Nephron progenitor cell (in vitro differentiated cells): ENCODE measurements around the gene VTI1A.

Experiments
- DNase-seq: peaks from one replicate; pipeline ENCODE4 v3.0.0; 2021
- H3K27ac Mint-ChIP-seq: 2 replicates; pipeline ENCODE4 v1.8.0; 2021; ENCODE audit warnings: mild to moderate bottlenecking, moderate library complexity, mixed read lengths
- H3K27me3 Mint-ChIP-seq: 2 replicates; pipeline ENCODE4 v1.8.0; 2021; ENCODE audit warnings: mild to moderate bottlenecking, low read depth, mixed read lengths; ENCODE audit not compliant: poor library complexity
- H3K36me3 Mint-ChIP-seq: 2 replicates; pipeline ENCODE4 v1.8.0; 2021; ENCODE audit warnings: low read depth, mixed read lengths
- H3K4me1 Mint-ChIP-seq: 2 replicates; pipeline ENCODE4 v1.8.0; 2021; ENCODE audit warnings: mixed read lengths
- H3K4me3 Mint-ChIP-seq: 2 replicates; pipeline ENCODE4 v1.8.0; 2021; ENCODE audit warnings: mild to moderate bottlenecking, moderate library complexity, mixed read lengths
- H3K9me3 Mint-ChIP-seq: 2 replicates; pipeline ENCODE4 v1.8.0; 2021; ENCODE audit warnings: mild to moderate bottlenecking, moderate library complexity, mixed read lengths
- TF ChIP-seq, protein P1 (sequence below): fragments of 200-600 bp; sonication (generic); IDR thresholded peaks from 2 replicates; pipeline ENCODE4 v1.5.0; 2021; ENCODE audit warnings: antibody characterized with exemption

Gene VTI1A

GRCh38 chr10:112716076-112716475, 269.1 kb downstream of the VTI1A start:
- peaks cover 4% of the 10 kb centered on the region for H3K27me3 Mint-ChIP-seq
- no peaks in the 10 kb centered on the region for H3K9me3 Mint-ChIP-seq
- no peak for DNase-seq
- H3K4me3 Mint-ChIP-seq = no peak overlapping the region
- no peaks in the 10 kb centered on the region for H3K4me1 Mint-ChIP-seq
- H3K36me3 Mint-ChIP-seq = peaks cover 7% of the 10 kb centered on the region
- TF ChIP-seq, protein P1, sequence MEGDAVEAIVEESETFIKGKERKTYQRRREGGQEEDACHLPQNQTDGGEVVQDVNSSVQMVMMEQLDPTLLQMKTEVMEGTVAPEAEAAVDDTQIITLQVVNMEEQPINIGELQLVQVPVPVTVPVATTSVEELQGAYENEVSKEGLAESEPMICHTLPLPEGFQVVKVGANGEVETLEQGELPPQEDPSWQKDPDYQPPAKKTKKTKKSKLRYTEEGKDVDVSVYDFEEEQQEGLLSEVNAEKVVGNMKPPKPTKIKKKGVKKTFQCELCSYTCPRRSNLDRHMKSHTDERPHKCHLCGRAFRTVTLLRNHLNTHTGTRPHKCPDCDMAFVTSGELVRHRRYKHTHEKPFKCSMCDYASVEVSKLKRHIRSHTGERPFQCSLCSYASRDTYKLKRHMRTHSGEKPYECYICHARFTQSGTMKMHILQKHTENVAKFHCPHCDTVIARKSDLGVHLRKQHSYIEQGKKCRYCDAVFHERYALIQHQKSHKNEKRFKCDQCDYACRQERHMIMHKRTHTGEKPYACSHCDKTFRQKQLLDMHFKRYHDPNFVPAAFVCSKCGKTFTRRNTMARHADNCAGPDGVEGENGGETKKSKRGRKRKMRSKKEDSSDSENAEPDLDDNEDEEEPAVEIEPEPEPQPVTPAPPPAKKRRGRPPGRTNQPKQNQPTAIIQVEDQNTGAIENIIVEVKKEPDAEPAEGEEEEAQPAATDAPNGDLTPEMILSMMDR = no peak
- no peak overlapping the region for H3K27ac Mint-ChIP-seq

- H3K36me3 Mint-ChIP-seq = peaks cover 7% of the 10 kb centered on the region
- no peaks in the 10 kb centered on the region for H3K9me3 Mint-ChIP-seq
- TF ChIP-seq, protein P1 = no peak
- H3K4me1 Mint-ChIP-seq = no peaks in the 10 kb centered on the region
- H3K4me3 Mint-ChIP-seq = no peak overlapping the region
- peaks cover 4% of the 10 kb centered on the region for H3K27me3 Mint-ChIP-seq
- H3K27ac Mint-ChIP-seq = peak overlapping the region; percentile 66
- no peak for DNase-seq
These were observed 270.0 kb downstream of the VTI1A start for GRCh38 chr10:112716924-112717413.

DNA sequence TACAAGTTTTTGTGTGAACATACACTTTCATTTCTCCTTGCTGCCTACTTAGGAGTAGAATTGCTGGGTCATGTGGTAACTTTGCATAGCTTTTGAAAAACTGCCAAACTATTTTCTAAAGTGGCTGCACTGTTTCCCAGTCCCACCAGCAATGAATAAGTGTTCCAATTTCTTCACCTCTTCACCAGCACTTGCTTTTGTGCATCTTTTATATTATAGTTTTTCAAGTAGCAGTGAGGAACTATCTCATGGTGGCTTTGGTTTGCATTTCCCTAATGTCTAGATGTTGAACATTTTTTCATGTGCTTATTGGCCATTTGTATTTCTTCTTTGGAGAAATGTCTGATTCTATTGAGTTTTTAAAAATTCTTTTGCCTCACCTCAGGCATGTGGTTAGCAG, 273.2 kb downstream of the VTI1A start:
- peaks cover 7% of the 10 kb centered on the region for H3K36me3 Mint-ChIP-seq
- H3K9me3 Mint-ChIP-seq = no peaks in the 10 kb centered on the region
- TF ChIP-seq, protein P1 = no peak
- peaks cover 11% of the 10 kb centered on the region for H3K4me1 Mint-ChIP-seq
- DNase-seq = no peak
- H3K27ac Mint-ChIP-seq = no peak overlapping the region
- H3K4me3 Mint-ChIP-seq = no peak overlapping the region
- no peaks in the 10 kb centered on the region for H3K27me3 Mint-ChIP-seq

- H3K27me3 Mint-ChIP-seq = no peaks in the 10 kb centered on the region
- H3K4me1 Mint-ChIP-seq = peaks cover 15% of the 10 kb centered on the region
- no peak overlapping the region for H3K27ac Mint-ChIP-seq
- DNase-seq = peak; percentile 7
- H3K9me3 Mint-ChIP-seq = no peaks in the 10 kb centered on the region
- no peak overlapping the region for H3K4me3 Mint-ChIP-seq
- H3K36me3 Mint-ChIP-seq = peaks cover under 1% of the 10 kb centered on the region
- TF ChIP-seq, protein P1 = peak; percentile 61
These were observed 274.2 kb downstream of the VTI1A start for GRCh38 chr10:112721080-112721698.

DNA sequence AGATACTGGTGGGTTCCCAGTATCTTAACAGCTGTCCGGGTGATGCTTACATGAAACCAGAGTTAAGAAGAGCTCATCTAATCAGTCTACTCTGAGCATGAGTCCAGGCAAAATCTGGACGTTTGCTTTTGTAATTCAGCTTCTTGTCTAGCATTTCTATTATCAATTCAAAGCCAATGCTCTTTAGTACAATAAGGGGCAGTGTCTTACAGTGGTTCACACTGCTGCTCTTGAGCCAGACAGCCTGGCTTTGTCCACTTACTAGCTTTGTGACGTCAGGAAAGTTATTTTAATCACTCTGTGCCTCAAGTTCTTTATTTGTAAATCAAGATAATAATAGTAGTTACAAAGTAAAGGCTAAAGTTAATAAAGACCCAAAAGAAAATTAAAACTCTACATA, 275.7 kb downstream of the VTI1A start:
- H3K36me3 Mint-ChIP-seq = no peaks in the 10 kb centered on the region
- H3K27ac Mint-ChIP-seq = no peak overlapping the region
- TF ChIP-seq, protein P1 = no peak
- no peak overlapping the region for H3K4me3 Mint-ChIP-seq
- H3K27me3 Mint-ChIP-seq = no peaks in the 10 kb centered on the region
- DNase-seq = no peak
- peaks cover 17% of the 10 kb centered on the region for H3K4me1 Mint-ChIP-seq
- no peaks in the 10 kb centered on the region for H3K9me3 Mint-ChIP-seq

DNA sequence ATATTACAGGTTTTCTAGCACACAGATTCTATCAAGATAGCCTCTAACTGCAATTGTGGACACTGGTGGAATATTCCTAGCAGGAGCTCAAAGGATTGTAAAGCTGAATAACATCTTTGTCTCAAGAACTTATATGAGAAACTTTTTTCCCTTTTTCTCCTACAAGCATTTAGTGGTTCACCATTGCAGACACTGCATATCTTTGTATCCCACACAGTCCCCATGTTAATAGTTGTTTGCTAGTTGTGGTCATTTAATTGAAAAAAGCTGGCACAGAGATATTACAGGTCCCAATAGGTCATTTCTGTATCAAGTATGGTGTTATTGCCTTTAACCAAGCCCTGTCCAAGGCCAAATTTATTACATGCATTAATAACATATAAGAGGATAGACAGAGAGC, 276.9 kb downstream of the VTI1A start:
- H3K9me3 Mint-ChIP-seq = no peaks in the 10 kb centered on the region
- no peak overlapping the region for H3K27ac Mint-ChIP-seq
- H3K36me3 Mint-ChIP-seq = no peaks in the 10 kb centered on the region
- TF ChIP-seq, protein P1 = no peak
- H3K27me3 Mint-ChIP-seq = no peaks in the 10 kb centered on the region
- no peak overlapping the region for H3K4me3 Mint-ChIP-seq
- DNase-seq = no peak
- peaks cover 17% of the 10 kb centered on the region for H3K4me1 Mint-ChIP-seq
